ENCODE measurements around the gene BRD1.

The BRD1 gene

DNA sequence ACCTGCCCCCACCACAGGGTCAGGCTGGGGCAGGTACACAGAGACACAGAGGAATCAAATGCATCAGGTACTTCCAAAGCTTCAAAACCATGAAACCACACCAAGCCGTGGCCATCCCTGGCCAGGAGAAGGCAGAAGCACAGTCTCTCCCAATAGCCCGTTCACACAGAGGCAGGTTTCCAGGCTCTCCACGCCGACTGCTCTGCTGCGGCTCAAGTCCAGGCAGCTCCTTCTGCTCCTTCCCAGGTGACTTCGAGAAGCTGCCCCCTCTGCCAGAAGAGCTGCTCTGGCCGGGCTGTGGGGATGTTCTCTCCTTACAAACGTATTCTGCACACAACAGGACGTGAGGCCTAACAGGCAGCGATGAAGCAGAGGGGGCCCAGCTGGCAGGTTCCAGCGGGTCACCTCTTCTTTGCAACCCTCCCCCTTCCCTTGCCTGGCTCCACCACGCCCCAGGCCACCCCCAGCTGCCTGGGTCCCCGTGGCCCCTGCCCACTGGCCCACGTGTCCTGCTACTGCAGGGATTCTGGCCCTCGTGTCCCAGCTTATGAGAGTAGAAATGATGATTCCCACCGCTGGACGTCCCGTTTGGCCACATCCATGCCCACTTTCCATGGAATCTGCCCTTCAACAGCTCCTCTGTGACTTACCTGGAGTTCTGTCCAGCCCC is 26.1 kb downstream of the BRD1 start:
- DNase-seq (ENCODE audit: low read depth in 2 of 2): no peak

DNA sequence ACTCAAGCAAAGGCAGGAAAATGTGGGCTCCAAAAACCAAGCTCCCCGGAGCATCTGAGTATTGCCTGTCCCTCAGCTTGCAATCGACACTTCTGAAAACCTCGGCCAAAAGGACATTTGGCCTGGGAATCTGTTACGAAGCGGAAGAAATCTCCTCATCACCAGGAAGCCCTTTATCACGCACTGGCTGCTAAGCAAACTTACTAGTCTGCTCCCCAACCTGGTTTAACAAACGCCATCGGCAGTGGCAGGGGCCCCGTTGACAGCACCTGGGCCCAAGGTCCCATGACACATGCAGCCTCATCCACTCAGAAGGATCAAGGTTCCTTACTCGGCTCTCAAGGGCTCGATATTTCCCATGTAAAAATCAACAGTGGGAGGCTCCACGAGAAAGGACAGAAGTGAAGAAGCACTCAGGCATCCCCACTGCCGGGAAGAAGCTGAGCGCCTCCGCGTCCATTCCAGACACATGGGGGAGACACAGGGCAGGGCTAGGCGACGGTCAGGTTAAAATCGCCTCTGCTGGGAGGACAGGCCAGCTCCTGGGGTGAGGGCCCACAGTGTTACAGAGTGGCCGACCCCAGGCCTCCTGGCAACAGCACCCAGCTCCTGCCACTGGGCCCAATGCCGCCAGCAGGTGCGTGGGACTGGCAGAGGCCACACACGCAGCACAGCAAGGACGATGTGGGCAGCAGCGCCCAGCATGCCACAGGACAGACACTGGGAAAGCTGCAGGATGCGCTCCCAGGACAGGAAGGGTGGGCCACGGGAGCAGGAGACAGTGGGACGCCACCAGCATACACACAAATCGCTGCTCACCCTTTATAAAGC is 27.1 kb downstream of the BRD1 start:
- no peak for DNase-seq (ENCODE audit: low read depth in 2 of 2)

DNA sequence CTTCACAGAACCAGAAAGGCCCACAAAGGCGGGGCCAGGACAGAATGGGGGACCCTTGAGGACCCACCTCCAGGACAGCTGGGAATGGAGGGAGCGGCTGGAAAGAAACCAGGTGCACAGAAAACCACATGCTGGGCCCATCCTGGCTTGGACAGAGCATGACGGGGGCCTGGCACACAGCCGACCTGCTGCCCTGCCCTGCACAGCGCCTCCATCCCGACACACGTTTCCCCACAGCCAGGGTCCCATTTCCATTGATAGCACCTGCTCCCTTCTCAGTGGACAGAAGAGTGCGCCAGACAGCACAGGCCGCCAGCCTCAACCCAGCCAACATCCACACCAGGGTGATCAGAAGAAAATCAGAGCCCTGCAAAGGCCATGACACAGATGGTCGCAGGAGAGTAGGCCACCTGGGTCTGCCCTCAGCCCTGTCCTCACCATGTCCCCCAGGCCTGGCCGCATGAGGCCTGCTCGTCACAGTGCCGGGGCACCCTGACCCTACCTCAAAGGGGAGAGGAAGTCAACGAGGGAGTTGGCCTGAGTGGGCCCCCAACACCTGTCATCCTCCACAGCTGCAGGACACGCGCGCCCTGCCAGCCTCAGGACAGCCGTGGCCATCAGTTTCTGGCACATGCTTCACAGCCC is 28.1 kb downstream of the BRD1 start:
- no peak for DNase-seq (ENCODE audit: low read depth in 2 of 2)

DNA sequence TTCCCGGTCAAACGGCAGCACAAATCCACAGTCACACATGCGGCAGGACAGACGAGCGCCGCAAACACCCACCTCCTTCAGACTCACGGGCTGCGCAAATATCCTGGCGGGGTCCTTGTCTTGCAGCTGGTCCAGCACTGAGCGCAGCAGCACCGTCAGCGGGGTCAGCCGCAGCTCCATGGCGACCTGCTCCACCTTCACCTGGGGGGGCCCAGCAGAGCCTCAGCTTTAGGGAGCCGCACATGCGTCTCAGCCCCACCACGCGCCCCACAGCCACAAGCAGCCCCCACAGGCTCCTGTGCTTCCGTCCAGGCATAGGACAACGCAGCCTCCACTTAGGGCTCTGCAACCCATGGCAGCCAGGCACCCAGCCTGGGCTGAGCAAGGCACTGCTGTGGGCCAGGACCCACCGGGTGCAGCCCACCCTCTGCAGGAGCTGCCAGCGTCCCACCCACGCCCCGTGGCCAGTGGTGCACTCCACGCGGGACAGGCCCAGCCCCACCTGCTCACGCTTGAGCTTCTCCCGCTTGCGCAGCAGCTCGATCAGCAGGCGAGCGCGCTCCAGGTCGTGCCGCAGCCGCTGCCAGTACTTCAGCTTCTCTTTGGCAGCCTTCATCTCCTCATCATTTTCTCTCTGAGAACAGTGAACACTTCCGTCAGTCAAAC is 29.1 kb downstream of the BRD1 start:
- no peak for DNase-seq (ENCODE audit: low read depth in 2 of 2)

DNA sequence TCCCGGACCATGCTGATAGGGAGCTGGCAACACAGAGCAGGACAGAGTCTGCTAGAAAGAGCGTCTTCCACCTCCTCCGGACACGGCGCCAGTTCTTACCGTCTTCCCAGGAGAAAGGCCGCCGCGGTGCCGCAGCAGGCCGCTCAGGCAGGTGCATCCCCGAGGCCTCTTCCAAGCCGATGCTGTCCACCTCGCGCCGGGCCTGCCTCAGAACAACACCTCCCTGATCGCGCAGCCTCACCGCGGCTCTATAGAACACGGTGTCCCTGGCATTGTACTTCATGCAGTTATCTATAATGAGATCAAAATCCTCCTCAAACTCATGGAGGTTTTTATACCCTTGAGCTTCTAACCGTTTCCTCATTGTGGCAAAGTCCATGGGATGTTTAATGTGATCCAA is 30.0 kb downstream of the BRD1 start:
- no peak for DNase-seq (ENCODE audit: low read depth in 2 of 2)

DNA sequence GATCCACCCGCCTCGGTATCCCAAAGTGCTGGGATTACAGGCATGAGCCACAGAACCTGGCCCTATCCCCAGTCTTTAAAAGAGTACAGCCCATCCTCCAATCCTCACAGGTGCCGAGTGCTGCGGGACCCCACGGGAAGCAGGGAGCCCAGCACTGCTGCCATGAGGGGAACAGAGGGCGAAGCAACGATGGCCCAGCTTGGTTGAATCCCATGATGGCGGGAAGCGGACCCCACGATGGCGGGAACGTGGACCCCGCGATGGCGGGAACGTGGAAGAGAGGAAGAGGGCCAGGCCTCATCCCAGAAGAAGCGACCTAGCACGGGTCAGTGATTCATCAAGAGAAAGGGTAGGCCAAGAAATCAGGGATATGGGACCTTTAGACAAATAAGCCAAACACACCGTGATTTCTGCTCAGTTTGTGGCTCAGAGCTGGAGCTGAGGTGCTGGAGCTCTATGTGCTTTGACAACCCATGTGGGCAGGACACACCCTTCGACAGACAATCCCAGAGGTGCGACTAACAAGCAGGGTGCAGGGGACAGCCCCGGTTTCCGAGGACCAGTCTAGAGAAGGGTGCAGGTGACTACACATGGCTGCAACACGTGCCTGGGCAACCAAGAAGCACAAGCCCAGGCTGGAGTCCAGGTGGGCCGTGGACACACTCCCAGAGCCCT is 30.9 kb downstream of the BRD1 start:
- no peak for DNase-seq (ENCODE audit: low read depth in 2 of 2)

DNA sequence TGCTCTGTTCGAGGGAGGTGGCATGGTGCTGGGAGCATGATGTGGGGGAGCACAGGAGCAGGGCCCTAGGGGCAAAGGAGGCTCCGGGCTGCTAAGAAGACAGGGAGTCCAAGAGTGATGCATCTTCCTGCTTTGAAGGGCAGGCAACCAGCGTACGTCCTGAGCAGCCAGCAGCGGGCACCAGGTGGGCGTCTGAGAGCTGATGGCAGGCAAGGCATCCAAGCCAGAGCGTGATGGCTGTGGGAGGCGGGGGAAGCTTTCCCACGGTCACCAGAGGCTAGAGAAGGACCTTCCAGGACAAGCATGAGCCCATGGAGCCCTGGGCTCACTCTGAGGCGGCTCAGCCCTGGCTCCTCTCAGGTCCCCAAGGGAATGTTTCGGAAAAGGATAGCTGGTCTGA is 32.2 kb downstream of the BRD1 start:
- no peak for DNase-seq (ENCODE audit: low read depth in 2 of 2)

DNA sequence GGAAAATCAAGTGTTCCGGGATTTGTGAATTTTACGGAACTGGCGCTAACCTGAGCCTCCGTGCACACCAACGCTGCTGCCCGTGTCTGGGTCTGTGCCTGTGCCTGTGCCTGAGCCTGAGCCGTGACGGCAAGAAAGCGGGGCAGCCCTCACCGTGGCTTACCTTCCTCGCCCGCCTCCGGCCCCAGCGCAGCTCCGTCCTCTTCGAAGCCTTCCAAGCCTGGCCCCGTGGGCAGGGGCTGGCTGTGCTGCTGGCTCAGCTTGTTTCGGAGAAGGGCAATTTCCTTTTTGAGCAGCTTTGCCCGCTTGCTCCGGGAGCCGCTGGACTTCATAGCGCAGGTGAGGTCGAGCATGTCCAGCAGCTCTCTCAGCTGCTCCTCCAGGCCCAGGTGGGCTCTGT is 33.8 kb downstream of the BRD1 start:
- DNase-seq (ENCODE audit: low read depth in 2 of 2): no peak

DNA sequence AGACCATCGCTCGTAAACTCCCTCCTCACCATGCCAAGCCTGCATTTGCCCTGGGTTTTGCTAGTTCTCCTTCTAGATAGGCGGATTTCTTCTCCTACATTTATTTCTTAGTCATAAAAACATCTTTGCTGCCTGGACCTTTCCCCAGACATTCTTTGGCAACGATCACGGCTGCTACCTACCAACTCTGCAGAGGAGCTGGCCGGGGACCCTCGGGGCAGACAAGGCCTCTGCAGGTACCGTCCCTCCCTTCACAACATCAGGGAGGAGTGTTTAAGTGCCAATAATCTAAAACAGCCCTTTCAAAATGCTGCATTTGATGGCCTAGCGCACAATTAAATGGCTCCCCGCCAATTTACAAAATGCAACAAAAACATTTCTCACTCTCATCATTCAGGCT is 34.4 kb downstream of the BRD1 start:
- no peak for DNase-seq (ENCODE audit: low read depth in 2 of 2)

DNA sequence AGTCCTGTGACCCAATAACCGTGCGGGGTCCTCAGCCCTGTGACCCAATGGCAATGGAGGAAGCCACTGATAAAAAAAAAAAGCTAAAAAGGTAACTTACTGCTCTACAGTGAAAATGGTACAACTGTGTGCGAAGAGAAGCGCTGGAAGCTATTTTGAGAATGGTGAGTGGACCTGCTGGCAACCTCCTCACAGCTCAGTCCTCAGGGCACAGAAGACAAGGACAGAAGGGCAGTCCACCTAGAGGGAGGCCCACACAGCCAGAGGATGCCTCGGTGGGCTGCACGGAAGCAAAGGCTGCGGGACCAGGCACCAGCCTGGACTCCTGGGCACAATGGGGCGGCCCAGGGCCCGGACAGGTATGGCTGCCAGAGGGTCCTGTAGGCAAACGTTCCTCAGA is 35.6 kb downstream of the BRD1 start:
- no peak for DNase-seq (ENCODE audit: low read depth in 2 of 2)

DNA sequence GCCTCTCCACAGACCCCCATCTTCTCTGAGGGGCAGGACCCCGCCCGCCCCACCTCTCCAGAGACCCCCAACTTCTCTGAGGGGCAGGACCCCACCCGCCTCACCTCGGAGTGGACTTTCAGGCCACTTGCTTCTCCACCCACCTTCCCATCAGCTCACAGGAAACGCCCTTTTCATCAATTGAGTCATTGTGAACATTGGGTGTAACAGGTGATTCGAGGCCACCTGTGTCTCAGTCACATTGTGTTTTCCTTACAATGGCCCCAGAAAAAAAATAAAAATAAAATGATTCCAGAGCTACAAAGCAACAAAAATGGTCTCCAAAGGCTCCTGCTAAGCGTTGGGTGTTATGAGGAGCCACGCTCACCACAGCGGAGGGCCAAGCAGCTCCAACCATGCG is 36.0 kb downstream of the BRD1 start:
- no peak for DNase-seq (ENCODE audit: low read depth in 2 of 2)

DNA sequence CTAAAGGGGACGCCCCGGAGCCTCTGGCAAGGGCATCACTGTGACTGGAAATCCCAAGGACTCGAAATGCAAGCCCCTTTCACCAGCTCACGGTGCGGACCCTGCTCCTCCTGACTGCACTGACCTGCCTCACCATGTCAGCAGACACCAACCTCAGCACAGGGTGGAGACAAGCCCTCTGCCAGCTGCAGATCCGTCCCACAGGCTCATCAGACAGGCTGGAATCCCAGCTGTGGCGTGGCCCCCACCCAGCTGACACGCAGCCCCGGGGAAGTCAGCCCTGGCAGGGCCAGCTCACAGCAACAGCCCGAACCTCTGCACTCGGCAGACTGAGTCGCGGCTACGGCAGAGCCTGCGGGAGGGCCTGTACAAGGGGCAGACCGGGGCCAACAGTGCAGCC is 36.8 kb downstream of the BRD1 start:
- no peak for DNase-seq (ENCODE audit: low read depth in 2 of 2)

DNA sequence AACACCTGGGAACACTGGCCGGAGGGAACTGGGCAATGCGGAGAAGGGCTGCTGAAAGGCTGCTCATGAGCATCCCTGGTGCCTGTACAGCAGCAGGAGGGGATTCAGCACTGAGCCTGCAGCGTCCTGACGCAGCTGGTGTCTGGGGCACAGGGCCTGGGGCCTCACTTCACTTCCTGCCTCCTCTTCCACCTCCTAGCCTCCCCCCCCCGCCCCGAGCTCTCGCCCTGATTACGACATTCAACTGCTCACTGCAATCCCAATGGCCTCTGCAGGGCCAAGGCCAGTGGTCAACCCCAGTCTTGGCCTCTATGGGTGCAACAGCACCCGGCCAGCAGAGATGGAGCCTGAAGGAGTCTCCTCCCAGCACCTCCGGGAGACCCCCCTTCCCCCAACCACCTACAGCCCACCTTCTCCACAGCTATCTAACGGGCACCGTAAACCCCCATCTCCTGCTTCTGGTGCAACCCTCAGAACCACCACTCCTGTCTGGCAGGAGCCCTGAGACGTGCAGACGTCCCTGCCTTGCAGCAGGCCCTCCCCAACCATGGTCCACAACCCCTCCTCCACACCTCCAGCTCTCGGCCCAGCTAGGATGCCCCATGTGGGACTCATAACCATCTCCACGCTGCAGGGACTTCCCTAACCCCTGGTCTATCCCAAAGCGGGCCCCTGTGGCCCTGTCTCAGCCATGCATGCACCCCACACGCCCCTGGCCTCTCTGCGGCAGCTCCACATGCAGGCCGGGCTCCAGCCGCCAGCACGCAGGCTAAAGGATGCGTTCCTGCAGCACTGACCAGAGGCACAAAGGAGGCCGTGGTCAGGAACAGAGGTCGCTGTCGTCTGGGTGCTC is 38.2 kb downstream of the BRD1 start:
- DNase-seq (ENCODE audit: low read depth in 2 of 2): no peak

DNA sequence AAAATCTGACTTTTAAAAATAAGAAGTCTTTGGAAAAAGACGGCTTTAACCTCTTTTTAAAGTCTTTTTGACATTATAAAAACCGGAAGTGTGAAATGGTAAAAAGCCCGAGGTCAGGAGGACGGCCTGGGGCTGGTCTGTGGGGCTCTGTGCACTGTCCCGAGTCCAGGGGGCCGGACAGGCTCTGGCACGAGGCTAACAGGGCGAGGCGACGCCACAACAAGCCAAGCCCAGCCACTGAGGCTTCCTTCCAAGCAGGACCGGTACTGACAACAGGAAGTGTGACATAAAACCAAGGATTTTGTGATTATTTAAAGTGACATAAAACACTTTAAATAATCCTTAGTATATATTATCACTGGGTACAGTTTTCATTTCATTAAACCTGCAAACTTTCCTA is 39.2 kb downstream of the BRD1 start:
- no peak for DNase-seq (ENCODE audit: low read depth in 2 of 2)

DNA sequence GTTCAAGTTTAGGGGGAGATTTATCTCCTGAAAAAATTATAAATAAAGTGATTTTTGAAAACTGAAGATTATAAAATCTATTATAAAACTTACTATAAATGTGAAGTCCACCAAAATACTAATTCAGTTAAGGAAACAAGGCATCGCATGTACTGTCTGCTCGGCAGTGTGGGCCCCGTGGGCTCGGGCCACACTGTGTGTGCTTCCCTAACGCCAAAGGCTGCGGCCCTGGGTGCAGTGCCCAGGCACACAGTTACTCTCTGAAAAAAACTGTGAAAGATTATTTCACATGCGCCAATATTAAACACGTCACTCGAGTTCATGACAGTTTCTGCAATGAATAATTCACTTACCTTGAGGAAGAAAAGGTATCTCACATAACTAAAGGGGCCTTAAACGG is 39.8 kb downstream of the BRD1 start:
- no peak for DNase-seq (ENCODE audit: low read depth in 2 of 2)

DNA sequence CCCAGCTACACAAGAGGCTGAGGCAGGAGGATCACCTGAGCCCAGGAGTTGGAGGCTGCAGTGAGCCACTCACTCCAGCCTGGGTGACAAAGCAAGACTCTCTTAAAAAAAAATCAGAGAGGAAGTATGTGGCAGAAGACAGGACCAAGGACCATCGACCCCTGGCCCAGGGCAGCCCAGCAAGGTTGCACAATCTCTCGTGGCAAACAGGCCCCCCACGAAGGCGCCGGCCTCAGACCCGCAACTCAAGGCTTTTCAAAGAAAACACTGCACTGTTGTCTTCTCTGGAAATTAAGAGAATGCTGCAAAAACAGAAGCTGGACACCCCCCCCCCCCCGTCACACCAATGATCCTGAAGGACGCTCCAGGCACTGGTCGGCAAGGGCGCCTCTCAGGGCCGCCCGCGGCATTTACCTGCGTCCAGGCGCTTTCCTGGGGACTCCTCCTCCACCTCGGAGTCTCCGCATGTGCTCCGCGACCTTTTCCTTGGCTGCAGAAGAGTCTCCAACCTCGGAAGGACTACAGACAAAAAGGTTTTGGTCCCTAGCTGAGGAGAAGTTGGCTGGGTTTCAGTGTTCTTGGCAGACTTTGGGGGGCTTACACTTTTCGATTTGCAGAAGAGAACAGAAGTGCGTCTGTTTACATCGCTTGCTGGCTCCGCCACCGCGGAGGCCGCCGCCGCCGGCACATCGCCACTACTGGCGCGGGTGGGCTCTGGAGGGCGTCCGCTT is 40.5 kb downstream of the BRD1 start:
- no peak for DNase-seq (ENCODE audit: low read depth in 2 of 2)

DNA sequence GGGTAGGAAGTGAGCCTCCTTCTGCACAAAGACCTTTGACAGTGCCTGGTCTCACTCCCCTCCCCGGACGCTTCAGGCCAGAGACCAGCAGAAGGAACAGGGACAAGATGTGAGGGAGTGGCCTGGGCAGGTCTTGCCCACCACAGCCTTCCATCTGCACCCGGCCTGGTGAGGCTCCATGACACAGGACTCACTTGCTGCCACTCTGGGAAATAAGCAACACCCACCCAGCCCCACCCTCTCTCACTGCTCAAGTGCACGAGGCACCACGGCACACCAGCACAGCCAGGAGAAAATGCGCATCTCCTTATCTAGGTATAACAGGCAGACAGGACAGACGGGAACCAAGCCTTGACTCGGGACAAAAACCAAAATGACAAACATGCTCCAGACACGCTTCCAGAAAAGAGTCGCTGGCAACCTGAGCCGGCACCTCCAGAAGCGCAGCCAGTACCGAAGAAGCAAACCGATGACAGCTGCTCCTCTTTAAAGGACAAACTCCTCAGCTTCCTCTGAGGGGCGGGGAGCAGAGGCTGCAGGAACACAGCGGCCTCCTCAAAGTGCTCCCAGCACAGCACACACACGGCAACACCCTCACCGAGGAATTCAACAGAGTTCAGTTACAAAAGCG is 41.7 kb downstream of the BRD1 start:
- DNase-seq (ENCODE audit: low read depth in 2 of 2): no peak

DNA sequence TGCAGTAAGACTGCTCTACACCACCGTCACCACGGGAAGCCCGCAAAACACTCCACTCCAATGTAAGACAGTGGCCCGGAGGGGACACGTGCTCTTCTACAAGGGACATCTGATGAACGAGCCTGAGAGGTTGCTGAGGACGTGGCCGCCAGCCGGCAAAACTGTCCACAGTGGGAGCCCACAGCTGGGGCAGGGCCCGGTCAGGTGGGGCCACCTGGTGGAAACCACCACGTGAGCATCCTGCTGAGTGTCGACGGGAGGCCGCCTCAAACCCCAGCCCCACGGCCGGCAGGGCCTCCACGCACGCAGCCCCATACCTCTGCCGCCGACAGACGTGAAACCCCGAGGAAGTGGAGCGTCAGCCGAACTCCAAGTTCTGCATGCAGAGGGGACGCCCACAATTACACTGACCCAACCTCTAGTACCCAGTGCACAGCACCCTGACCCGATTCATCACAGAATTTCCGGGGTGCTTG is 42.6 kb downstream of the BRD1 start:
- no peak for DNase-seq (ENCODE audit: low read depth in 2 of 2)

DNA sequence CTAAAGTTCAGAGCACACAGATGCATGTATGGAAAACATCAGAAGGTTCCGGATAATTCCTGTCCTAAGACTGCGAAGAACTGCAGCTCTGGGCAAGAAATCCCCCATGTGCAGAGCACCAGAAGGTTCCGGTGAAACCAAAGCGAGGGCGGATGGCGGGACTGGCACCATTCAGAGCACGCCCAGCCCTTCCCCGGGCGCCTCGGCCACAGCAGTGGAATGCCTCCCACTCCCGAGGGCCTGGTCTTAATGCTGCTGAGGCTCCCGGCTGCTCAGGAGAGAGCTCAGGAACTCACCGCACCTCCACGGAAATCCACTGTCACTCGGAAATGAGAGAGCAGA is 43.1 kb downstream of the BRD1 start:
- DNase-seq (ENCODE audit: low read depth in 2 of 2): no peak

All from fibroblast of skin of left biceps (primary cell).